MCF 10A (cell line): Measurements from ENCODE around the gene XRCC3. TPM values are rescaled to one million over a fixed set of nuclear protein-coding genes. Genes with fewer than 3 reads are reported as not detected.

Source experiments
- BruUV-seq: library from RNA; stranded (reverse); fragments of 400-500 nt; replicated peaks from 2 replicates; lab custom pipeline; 2021; lab: Mats Ljungman, UMichigan
- CTCF ChIA-PET: fragments of 300-600 bp; sonication (Branson Sonifier 250); formaldehyde crosslinking; extraction: SDS; loops from one replicate; lab custom pipeline; 2021; ENCODE audit warnings: antibody characterized with exemption, inconsistent platforms; lab: Yijun Ruan, JAX
- POLR2A ChIA-PET: fragments of 300-600, 350-650 bp; sonication (Branson Sonifier 250); formaldehyde crosslinking; extraction: SDS; loops from one replicate; lab custom pipeline; 2020; ENCODE audit warnings: antibody characterized with exemption, inconsistent platforms; lab: Yijun Ruan, JAX
- DNase-seq: peaks from one replicate; pipeline ENCODE4 v3.0.0-alpha.2; 2018; ENCODE audit not compliant: unreplicated experiment
- H3K27ac Mint-ChIP-seq: one replicate; pipeline ENCODE4 v1.8.0; 2022; ENCODE audit warnings: mild to moderate bottlenecking, low read depth, mixed read lengths; ENCODE audit not compliant: unreplicated experiment
- H3K27me3 Mint-ChIP-seq: one replicate; pipeline ENCODE4 v1.8.0; 2022; ENCODE audit warnings: mixed read lengths; ENCODE audit not compliant: insufficient read depth, unreplicated experiment
- H3K36me3 Mint-ChIP-seq: one replicate; pipeline ENCODE4 v1.8.0; 2022; ENCODE audit warnings: mild to moderate bottlenecking, moderate library complexity, mixed read lengths; ENCODE audit not compliant: insufficient read depth, unreplicated experiment
- H3K4me1 Mint-ChIP-seq: one replicate; pipeline ENCODE4 v1.8.0; 2022; ENCODE audit warnings: mixed read lengths; ENCODE audit not compliant: insufficient read depth, unreplicated experiment
- H3K4me3 Mint-ChIP-seq: one replicate; pipeline ENCODE4 v1.8.0; 2022; ENCODE audit warnings: mild to moderate bottlenecking, moderate library complexity, mixed read lengths; ENCODE audit not compliant: unreplicated experiment
- H3K9me3 Mint-ChIP-seq: one replicate; pipeline ENCODE4 v1.8.0; 2022; ENCODE audit warnings: mixed read lengths; ENCODE audit not compliant: unreplicated experiment
- CTCF ChIP-seq: fragments of 200-600 bp; IDR thresholded peaks from one replicate; pipeline ENCODE4 v1.8.0; 2022; ENCODE audit warnings: antibody characterized with exemption, mild to moderate bottlenecking; ENCODE audit not compliant: unreplicated experiment
- intact Hi-C: fragments of 100-400 bp; cut with micrococcal nuclease; formaldehyde crosslinking; loops from 2 replicates; pipeline ENCODE4 v1.14.1; 2022
- total RNA-seq: library from RNA; stranded (reverse); gene quantifications from 2 replicates; pipeline ENCODE4 v1.2.3, GENCODE V29; 2022

The XRCC3 gene
- total RNA-seq, 1 experiment from 2014 or later: 17.5 TPM

- CTCF ChIA-PET: no interaction called here
- no peaks in the 10 kb centered on the region for H3K9me3 Mint-ChIP-seq
- intact Hi-C loops: no loop called here
- POLR2A ChIA-PET: no interaction called here
- no peak overlapping the region for H3K27ac Mint-ChIP-seq
- no peak for TF ChIP-seq CTCF
- DNase-seq: no peak
- H3K27me3 Mint-ChIP-seq: no peaks in the 10 kb centered on the region
- no peak overlapping the region for H3K4me3 Mint-ChIP-seq
- H3K36me3 Mint-ChIP-seq: peaks cover 78% of the 10 kb centered on the region
- peaks cover 6% of the 10 kb centered on the region for H3K4me1 Mint-ChIP-seq
- BruUV-seq: no TSS peak
Measured at GRCh38 chr14:103662591-103662990, 52.7 kb downstream of the XRCC3 start.

- ChIA-PET POLR2A (no interaction called here), CTCF (no interaction called here)
- Mint-ChIP-seq H3K27ac (no peak overlapping the region), H3K27me3 (no peaks in the 10 kb centered on the region), H3K4me1 (peaks cover 6% of the 10 kb centered on the region), H3K9me3 (no peaks in the 10 kb centered on the region), H3K4me3 (no peak overlapping the region), H3K36me3 (peaks cover 79% of the 10 kb centered on the region)
- no TSS peak for BruUV-seq
- DNase-seq: no peak
- no peak for TF ChIP-seq CTCF
- intact Hi-C loops: no loop called here
Measured at GRCh38 chr14:103662029-103662428, 53.2 kb downstream of the XRCC3 start.

GRCh38 chr14:103659631-103660030, 55.6 kb downstream of the XRCC3 start:
- H3K27ac Mint-ChIP-seq: no peak overlapping the region
- H3K4me3 Mint-ChIP-seq: no peak overlapping the region
- no peaks in the 10 kb centered on the region for H3K4me1 Mint-ChIP-seq
- no peaks in the 10 kb centered on the region for H3K9me3 Mint-ChIP-seq
- no peaks in the 10 kb centered on the region for H3K27me3 Mint-ChIP-seq
- no peak for TF ChIP-seq CTCF
- CTCF ChIA-PET: no interaction called here
- POLR2A ChIA-PET: no interaction called here
- intact Hi-C loops: no loop called here
- DNase-seq: no peak
- BruUV-seq: TSS peak; percentile 3
- peaks cover 97% of the 10 kb centered on the region for H3K36me3 Mint-ChIP-seq

GRCh38 chr14:103657471-103657870, 57.8 kb downstream of the XRCC3 start:
- CTCF ChIA-PET: interaction anchor here (1.0 to 1.2 kb wide), 2 partner anchors 9 to 20 kb away, joined by 3 read pairs; no protein-coding TSS in a partner anchor
- Mint-ChIP-seq H3K4me1 (no peaks in the 10 kb centered on the region), H3K27me3 (no peaks in the 10 kb centered on the region), H3K36me3 (peaks cover 89% of the 10 kb centered on the region), H3K27ac (no peak overlapping the region), H3K4me3 (no peak overlapping the region), H3K9me3 (no peaks in the 10 kb centered on the region)
- intact Hi-C loops: no loop called here
- POLR2A ChIA-PET: interaction anchor here (1.0 to 1.2 kb wide), 2 partner anchors 46 to 96 kb away, joined by 3 read pairs; no protein-coding TSS in a partner anchor
- no TSS peak for BruUV-seq
- DNase-seq: no peak
- TF ChIP-seq CTCF: no peak
